WERI-Rb-1 (cell line): ENCODE data around the gene DTWD2.

Experiments
- DNase-seq: peaks from one replicate; pipeline ENCODE4 v3.0.0-alpha.2; 2020
- H3K27ac ChIP-seq: fragments of 250-450 bp; sonication (Bioruptor Pico); 2 replicates; pipeline ENCODE4 v1.5.1; 2020; ENCODE audit warnings: mild to moderate bottlenecking, moderate library complexity
- H3K27me3 ChIP-seq: fragments of 250-450 bp; sonication (Bioruptor Pico); 2 replicates; pipeline ENCODE4 v1.5.1; 2021; ENCODE audit warnings: mild to moderate bottlenecking, low read depth, moderate library complexity; ENCODE audit not compliant: insufficient read depth, severe bottlenecking
- H3K36me3 ChIP-seq: fragments of 250-450 bp; sonication (Bioruptor Pico); 2 replicates; pipeline ENCODE4 v1.5.1; 2020; ENCODE audit warnings: mild to moderate bottlenecking, moderate library complexity
- H3K4me3 ChIP-seq: 2 replicates; pipeline ENCODE4 v1.5.1; 2011; ENCODE audit warnings: low read depth, mild to moderate bottlenecking, control low read depth, low read length
- H3K9me3 ChIP-seq: fragments of 250-450 bp; sonication (Bioruptor Pico); 2 replicates; pipeline ENCODE4 v1.5.1; 2021; ENCODE audit warnings: mild to moderate bottlenecking, moderate library complexity; ENCODE audit not compliant: severe bottlenecking
- CTCF ChIP-seq: IDR thresholded peaks from 2 replicates; pipeline ENCODE4 v1.5.1; 2011; ENCODE audit warnings: low read depth, mild to moderate bottlenecking, control low read depth, inconsistent platforms, low read length

DTWD2 gene

GRCh38 chr5:119021149-119021732 is 32.9 kb upstream of the DTWD2 start:
- DNase-seq = no peak
- Histone ChIP-seq H3K4me3 (no peak overlapping the region), H3K27ac (no peak overlapping the region), H3K27me3 (no peaks in the 10 kb centered on the region), H3K9me3 (peaks cover 10% of the 10 kb centered on the region), H3K36me3 (no peaks in the 10 kb centered on the region)
- no peak for TF ChIP-seq CTCF

- Histone ChIP-seq H3K9me3 (peaks cover 4% of the 10 kb centered on the region), H3K27ac (no peak overlapping the region), H3K4me3 (no peak overlapping the region), H3K36me3 (no peaks in the 10 kb centered on the region), H3K27me3 (no peaks in the 10 kb centered on the region)
- no peak for TF ChIP-seq CTCF
- DNase-seq = no peak
Observed at GRCh38 chr5:119019949-119020348, 31.6 kb upstream of the DTWD2 start.

- Histone ChIP-seq H3K9me3 (peaks cover 1% of the 10 kb centered on the region), H3K27ac (no peak overlapping the region), H3K36me3 (no peaks in the 10 kb centered on the region), H3K4me3 (no peak overlapping the region), H3K27me3 (no peaks in the 10 kb centered on the region)
- DNase-seq = no peak
- no peak for TF ChIP-seq CTCF
Observed at GRCh38 chr5:119019501-119019900, 31.2 kb upstream of the DTWD2 start.

- H3K27ac ChIP-seq = no peak overlapping the region
- no peaks in the 10 kb centered on the region for H3K27me3 ChIP-seq
- no peak for DNase-seq
- H3K4me3 ChIP-seq = no peak overlapping the region
- no peaks in the 10 kb centered on the region for H3K9me3 ChIP-seq
- no peak for TF ChIP-seq CTCF
- no peaks in the 10 kb centered on the region for H3K36me3 ChIP-seq
Observed at GRCh38 chr5:119017994-119018393, 29.6 kb upstream of the DTWD2 start.

- Histone ChIP-seq H3K4me3 (no peak overlapping the region), H3K27me3 (no peaks in the 10 kb centered on the region), H3K9me3 (no peaks in the 10 kb centered on the region), H3K27ac (no peak overlapping the region), H3K36me3 (no peaks in the 10 kb centered on the region)
- no peak for TF ChIP-seq CTCF
- no peak for DNase-seq
Observed at GRCh38 chr5:119016125-119016774, 27.9 kb upstream of the DTWD2 start.

- TF ChIP-seq CTCF = no peak
- no peaks in the 10 kb centered on the region for H3K27me3 ChIP-seq
- no peak overlapping the region for H3K27ac ChIP-seq
- DNase-seq = no peak
- no peaks in the 10 kb centered on the region for H3K36me3 ChIP-seq
- no peak overlapping the region for H3K4me3 ChIP-seq
- H3K9me3 ChIP-seq = no peaks in the 10 kb centered on the region
Observed at GRCh38 chr5:119011186-119011585, 22.8 kb upstream of the DTWD2 start.
